Fibroblast of villous mesenchyme (primary cell): ENCODE data around the gene SPATA22. TPM values are rescaled to one million over a fixed set of nuclear protein-coding genes. Genes with fewer than 3 reads are reported as not detected.
"Not testable (repeated sequence)": the region's sequence is repeated elsewhere in the genome, so short reads cannot be mapped to it uniquely, and the experiment has no call there.

Source experiments
- DNase-seq: peaks from one replicate; pipeline ENCODE4 v3.0.0-alpha.2; 2010; ENCODE audit warnings: low read depth
- H3K4me3 ChIP-seq: 2 replicates; pipeline ENCODE4 v1.5.1; 2011; ENCODE audit warnings: low read depth, mild to moderate bottlenecking, low read length
- total RNA-seq: library from RNA; depleted of rRNA; stranded (reverse); fragments of >200 nt; gene quantifications from 2 replicates; pipeline ENCODE4 v1.2.3, GENCODE V29; 2012
- TF ChIP-seq, protein P1 (sequence below): IDR thresholded peaks from 2 replicates; pipeline ENCODE4 v1.5.1; 2012; ENCODE audit warnings: low read depth, mild to moderate bottlenecking, low read length; ENCODE audit not compliant: insufficient read depth

Gene SPATA22
- total RNA-seq, 1 donor: 3.5 TPM

DNA sequence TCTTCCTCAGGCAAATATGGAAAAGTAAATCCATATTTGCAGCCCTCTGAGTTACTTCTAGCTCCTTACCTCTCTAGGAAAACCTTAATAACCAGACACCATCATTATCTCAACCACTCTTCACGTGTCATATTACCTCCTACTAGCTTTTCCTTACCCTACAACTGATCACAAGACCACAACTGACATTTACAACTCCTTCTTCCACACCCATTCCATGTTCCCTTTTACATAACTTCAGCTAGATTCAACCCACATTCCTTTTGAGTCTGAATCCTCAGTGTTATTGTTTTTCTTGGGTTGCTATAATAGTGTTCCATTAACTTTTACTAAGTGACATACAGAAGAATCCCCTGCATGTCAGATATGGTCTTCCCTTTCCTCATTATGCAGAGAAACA, 33.3 kb downstream of the SPATA22 start:
- TF ChIP-seq, protein P1, sequence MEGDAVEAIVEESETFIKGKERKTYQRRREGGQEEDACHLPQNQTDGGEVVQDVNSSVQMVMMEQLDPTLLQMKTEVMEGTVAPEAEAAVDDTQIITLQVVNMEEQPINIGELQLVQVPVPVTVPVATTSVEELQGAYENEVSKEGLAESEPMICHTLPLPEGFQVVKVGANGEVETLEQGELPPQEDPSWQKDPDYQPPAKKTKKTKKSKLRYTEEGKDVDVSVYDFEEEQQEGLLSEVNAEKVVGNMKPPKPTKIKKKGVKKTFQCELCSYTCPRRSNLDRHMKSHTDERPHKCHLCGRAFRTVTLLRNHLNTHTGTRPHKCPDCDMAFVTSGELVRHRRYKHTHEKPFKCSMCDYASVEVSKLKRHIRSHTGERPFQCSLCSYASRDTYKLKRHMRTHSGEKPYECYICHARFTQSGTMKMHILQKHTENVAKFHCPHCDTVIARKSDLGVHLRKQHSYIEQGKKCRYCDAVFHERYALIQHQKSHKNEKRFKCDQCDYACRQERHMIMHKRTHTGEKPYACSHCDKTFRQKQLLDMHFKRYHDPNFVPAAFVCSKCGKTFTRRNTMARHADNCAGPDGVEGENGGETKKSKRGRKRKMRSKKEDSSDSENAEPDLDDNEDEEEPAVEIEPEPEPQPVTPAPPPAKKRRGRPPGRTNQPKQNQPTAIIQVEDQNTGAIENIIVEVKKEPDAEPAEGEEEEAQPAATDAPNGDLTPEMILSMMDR: no peak
- DNase-seq: no peak
- no peak overlapping the region for H3K4me3 ChIP-seq

- TF ChIP-seq, protein P1: no peak
- no peak for DNase-seq
- no peak within 1 kb of the TSS for H3K4me3 ChIP-seq
These were observed 37.9 kb downstream of the SPATA22 start, which contains the start of gene OR1E2 for GRCh38 chr17:3433741-3434140. Gene OR1E2 (minus strand): TSS chr17:3433841. CDS start chr17:3433841, 0 bp downstream.

GRCh38 chr17:3433215-3433614, 38.4 kb downstream of the SPATA22 start:
- not testable (repeated sequence) for H3K4me3 ChIP-seq, DNase-seq

DNA sequence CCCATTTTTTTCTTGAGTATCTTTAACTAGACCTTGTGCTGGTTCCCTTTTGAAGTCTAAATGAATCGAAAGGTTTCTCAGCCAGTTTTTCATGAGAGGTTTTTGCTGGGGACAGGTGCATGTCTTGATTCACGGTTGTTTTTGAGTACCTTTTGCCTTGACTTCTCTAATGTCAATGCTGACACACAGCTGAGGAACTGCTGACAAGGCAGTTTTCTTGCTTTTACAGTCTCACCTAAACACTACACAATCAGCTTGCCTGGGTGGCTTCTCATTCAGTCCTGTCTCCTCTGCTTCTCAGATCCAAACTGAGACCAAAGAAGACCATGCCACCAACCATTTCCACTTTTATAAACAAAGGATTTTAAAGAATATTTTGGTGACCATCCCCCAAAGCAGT, 53.4 kb downstream of the SPATA22 start:
- no peak overlapping the region for H3K4me3 ChIP-seq
- DNase-seq: no peak
- TF ChIP-seq, protein P1: no peak

DNA sequence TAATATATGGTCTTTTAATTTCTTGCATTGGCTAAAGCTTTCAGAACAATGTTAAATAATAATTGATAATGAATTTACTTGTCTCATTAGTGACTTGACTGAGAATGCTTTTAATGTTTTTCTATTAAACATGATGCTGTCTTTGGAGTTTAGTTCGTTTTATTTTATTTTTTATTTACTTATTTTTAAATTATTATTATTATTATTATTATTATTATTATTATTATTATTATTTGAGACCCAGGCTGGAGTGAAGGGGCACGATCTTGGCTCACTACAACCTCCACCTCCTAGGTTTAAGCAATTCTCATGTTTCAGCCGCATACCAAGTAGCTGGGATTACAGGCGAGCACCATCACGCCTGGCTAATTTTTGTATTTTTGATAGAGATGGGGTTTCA, 56.0 kb downstream of the SPATA22 start:
- DNase-seq: no peak
- TF ChIP-seq, protein P1: no peak

DNA sequence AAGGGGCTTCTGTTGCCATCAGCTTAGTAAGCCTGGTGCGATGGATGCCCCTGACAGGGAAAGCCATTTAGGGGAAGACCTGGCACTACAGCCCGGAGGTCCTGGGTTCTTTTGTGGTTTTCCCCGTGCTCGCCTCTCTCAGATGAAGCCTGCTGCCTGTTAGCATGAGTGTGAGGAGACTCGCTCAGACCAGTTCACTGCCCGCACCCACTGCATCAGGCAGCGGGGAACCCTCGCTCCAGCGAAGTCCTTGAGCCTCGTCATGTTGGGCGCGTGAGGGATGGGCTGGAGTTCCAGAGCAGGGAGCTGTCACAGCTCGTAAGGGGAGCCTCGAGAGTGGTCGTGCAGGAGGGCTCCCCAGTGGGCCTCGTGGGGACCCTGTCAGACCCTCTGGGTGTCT, 59.4 kb downstream of the SPATA22 start:
- DNase-seq, H3K4me3 ChIP-seq: not testable (repeated sequence)

More for the DNA sequence above, 56.0 kb downstream of the SPATA22 start:
- H3K4me3 ChIP-seq: no peak overlapping the region

- H3K4me3 ChIP-seq: no peak within 1 kb of the TSS
- TF ChIP-seq, protein P1: no peak
- no peak for DNase-seq
These were observed 60.5 kb downstream of the SPATA22 start, which contains the start of gene OR3A3 for GRCh38 chr17:3411070-3411469. Gene OR3A3 (plus strand): TSS chr17:3411370.

DNA sequence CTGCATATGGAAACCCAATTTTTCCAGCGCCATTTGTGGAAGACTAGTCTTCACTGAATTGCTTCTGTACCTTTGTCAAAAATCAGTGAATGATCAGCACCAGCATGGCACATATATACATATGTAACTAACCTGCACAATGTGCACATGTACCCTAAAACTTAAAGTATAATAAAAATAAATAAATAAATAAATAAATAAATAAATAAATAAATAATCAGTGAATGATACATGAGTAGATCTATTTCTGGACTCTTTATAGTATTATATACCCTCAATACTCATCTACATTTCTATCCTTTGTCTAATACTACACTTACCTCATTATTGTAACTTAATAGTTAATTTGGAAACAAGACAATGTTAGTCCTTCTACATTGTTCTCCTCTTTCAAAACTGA, 67.8 kb downstream of the SPATA22 start:
- not testable (repeated sequence) for H3K4me3 ChIP-seq, DNase-seq

DNA sequence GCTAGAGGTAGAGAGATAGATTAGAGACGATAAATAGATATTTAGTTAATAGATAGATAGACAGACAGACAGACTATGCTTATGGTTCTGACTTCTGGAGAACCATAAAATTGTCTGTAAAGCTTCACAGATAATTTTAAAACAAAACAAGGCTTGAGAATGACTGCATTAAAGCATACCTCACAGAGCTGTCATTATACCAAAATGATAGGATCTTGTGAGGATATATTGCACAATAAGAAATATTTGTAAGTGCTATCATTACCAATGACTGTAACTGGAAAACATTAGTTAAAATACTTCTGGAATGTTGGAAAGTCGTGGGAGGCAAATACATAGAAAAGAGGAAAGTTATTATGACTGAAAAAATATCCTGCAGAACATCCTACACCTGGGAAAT, 69.8 kb downstream of the SPATA22 start:
- H3K4me3 ChIP-seq: no peak overlapping the region
- no peak for DNase-seq
- TF ChIP-seq, protein P1: no peak
